GM18507 (cell line): Measurements from ENCODE around the gene SPACA9.

Experiments used
- DNase-seq: peaks from one replicate; pipeline ENCODE4 v3.0.0; 2011; ENCODE audit warnings: low read depth; ENCODE audit not compliant: insufficient read length; ENCODE audit errors: extremely low spot score
- FAIRE-seq: peaks from 2 replicates; lab custom pipeline; 2011; peaks lifted over from hg19 to GRCh38; lab: Jason Lieb, UNC

Gene SPACA9

GRCh38 chr9:132878695-132879456, at the start of gene SPACA9:
Gene SPACA9 (plus strand): TSS chr9:132878898. CDS start chr9:132883948, 5,050 bp downstream.
- FAIRE-seq (no peak), DNase-seq (peak; percentile 30)

GRCh38 chr9:132832171-132832881, 46.4 kb upstream of the SPACA9 start:
- no peak for FAIRE-seq
- DNase-seq = no peak

- no peak for DNase-seq
- FAIRE-seq = no peak
Measured at GRCh38 chr9:132833550-132834121, 45.1 kb upstream of the SPACA9 start.

GRCh38 chr9:132834343-132834742, 44.4 kb upstream of the SPACA9 start:
- DNase-seq (no peak), FAIRE-seq (no peak)

DNA sequence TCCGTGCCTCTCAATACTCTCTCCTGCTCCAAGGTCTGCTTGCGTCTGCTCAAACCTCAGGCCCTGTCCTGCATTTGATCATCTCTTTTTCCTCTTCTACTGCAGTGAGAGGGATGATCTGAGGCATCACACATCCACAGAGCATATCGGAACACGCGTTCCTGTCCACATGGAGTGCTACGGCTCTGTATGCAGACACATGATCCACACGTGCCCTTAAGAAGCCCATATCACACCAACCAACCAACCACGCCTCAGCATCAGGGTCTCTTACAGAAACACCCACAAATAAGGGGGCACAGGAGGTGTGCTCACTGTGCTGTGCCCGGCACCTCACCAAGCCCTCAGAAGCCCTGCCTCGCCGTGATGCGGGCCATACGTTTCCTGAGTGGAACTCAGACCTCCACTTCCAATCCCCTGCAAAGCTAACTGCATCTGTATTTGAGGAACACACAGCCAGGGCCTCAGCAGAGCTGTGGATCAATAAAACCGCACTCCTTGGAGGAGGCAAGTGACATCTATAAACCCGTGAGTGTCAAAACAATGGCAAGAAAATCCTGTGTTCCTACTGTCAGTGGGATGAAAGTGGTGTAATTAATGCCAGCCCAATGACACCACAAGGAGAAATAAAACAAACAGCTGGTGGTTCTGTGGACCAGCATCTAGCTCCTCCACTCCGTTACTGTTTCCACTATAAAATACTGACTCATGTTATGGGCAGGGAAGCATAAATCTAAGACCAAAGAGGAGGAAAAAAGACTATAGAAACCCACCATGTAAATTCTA, 41.0 kb upstream of the SPACA9 start:
- FAIRE-seq (no peak), DNase-seq (no peak)

GRCh38 chr9:132838291-132838690, 40.4 kb upstream of the SPACA9 start:
- FAIRE-seq (no peak), DNase-seq (no peak)

GRCh38 chr9:132840980-132841379, 37.7 kb upstream of the SPACA9 start:
- DNase-seq = no peak
- no peak for FAIRE-seq

GRCh38 chr9:132842124-132843044, 36.3 kb upstream of the SPACA9 start:
- no peak for FAIRE-seq
- no peak for DNase-seq

- DNase-seq = no peak
- no peak for FAIRE-seq
Measured at GRCh38 chr9:132846109-132846917, 32.4 kb upstream of the SPACA9 start.

GRCh38 chr9:132846918-132847515, 31.7 kb upstream of the SPACA9 start:
- DNase-seq = no peak
- no peak for FAIRE-seq

DNA sequence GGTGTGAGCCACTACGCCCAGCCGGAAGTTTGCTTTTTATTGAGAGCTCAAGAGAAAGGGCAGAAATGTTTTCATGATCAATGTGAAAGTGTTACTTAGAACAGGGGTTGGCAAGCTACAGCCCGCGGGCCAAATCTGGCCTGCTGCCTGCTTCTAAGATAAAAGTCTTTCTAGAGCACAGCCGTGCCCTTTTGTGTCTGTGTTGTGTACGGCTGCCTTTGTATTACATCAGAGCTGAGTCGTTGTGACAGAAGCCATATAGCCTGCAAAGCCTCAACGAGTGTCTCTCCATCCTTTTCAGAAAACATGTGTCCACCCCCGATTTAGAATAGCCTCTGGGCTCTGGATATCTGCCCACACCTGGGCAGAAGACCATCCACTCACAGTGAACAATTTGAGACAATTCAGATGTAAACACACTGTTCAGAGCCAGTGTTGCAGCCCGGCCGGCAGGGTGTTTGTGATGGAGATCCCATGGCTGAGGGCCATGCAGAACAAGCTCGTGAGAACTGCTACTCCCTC, 29.5 kb upstream of the SPACA9 start:
- DNase-seq (no peak), FAIRE-seq (no peak)

GRCh38 chr9:132853482-132853881, 25.2 kb upstream of the SPACA9 start:
- no peak for DNase-seq
- no peak for FAIRE-seq

GRCh38 chr9:132854832-132855231, 23.9 kb upstream of the SPACA9 start:
- FAIRE-seq = no peak
- no peak for DNase-seq

- DNase-seq = no peak
- no peak for FAIRE-seq
Measured at GRCh38 chr9:132855904-132856303, 22.8 kb upstream of the SPACA9 start.

DNA sequence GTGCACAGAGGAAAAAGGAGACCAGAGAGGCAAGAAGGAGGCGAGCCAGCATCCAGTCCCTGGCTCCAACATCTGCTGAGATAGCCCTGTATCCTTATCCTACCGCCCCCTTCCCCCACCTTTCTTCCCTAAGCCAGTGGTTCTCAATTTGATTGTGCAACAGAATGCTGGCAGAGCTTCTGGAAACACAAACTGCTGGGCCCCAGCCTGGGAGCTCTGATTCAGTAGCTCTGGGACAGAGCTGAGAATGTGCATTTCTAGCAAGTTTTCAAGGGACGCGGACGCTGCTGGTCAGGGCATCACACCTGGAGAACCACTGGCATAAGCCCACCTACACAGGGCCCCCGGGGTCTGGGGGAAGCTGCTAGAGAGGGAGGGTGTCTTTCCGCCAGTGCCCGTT, 21.7 kb upstream of the SPACA9 start:
- no peak for FAIRE-seq
- DNase-seq = no peak

DNA sequence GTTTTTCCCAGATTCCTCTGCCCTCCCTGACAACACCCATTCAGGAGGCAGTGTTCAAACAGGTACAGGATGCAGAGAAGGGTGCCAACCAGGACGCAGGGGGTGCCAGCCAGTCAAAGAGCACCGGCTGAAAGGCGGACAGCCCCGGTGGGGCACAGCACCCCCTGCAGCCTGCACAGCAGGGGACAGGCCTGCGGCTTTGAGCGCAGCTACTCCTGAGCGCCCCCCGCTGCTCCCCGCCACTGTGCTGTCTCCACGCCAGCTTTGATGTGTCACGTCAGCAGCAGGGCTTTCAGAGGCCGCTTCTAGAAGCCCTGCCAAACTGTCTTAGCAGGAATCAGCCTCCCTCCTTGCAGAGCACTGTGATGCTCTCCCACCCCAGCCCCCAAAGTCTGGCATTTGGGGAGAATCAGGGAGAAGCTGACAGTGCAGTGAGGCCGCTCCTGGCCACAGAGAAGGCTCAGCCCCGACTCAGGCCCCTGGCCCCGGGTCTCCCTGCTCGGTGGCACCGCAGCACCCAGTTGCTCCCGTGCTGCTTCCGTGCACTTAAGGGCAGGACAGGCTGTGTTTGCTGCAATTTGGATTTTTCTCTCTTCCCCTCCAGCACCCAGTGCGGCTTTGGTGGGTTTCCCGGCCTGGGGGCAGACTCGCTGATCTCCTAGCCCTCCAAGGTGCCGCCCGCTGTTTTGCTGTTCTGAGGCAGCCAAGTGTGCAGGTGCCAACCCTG, 20.9 kb upstream of the SPACA9 start:
- no peak for FAIRE-seq
- DNase-seq = no peak

GRCh38 chr9:132858751-132859150, 19.9 kb upstream of the SPACA9 start:
- FAIRE-seq = no peak
- no peak for DNase-seq
